Mesenchymal stem cell (in vitro differentiated cells and primary cell): ENCODE data around the gene AQP7.
A peak's percentile ranks its signal among the peaks of the same experiment; 100 is the strongest.

Experiments
- DNase-seq: peaks from one replicate; pipeline ENCODE4 v3.0.0-alpha.2; 2013
- H2AFZ ChIP-seq: one replicate; pipeline ENCODE4 v1.6.1; 2013; ENCODE audit warnings: low read depth, mild to moderate bottlenecking, control low read depth, inconsistent platforms, low read length, moderate library complexity
- H2AK5ac ChIP-seq: 2 replicates; pipeline ENCODE4 v1.6.1; 2013; ENCODE audit warnings: low read length, moderate library complexity, mild to moderate bottlenecking, inconsistent platforms; ENCODE audit not compliant: severe bottlenecking
- H2BK120ac ChIP-seq: one replicate; pipeline ENCODE4 v1.6.1; 2013; ENCODE audit warnings: low read depth, mild to moderate bottlenecking, inconsistent platforms, low read length, moderate library complexity
- H2BK12ac ChIP-seq, 2 experiments: one replicate each; pipeline ENCODE4 v1.6.1; 2013; ENCODE audit warnings: inconsistent platforms in 2 of 2, low read length in 2 of 2, mild to moderate bottlenecking in 2 of 2, moderate library complexity in 2 of 2, control low read depth in 1 of 2
- H2BK15ac ChIP-seq: one replicate; pipeline ENCODE4 v1.6.1; 2013; ENCODE audit warnings: mild to moderate bottlenecking, low read depth, inconsistent platforms; ENCODE audit not compliant: poor library complexity, severe bottlenecking
- H2BK5ac ChIP-seq: 2 replicates; pipeline ENCODE4 v1.6.1; 2013; ENCODE audit warnings: low read depth, mild to moderate bottlenecking, low read length, control low read depth, inconsistent platforms; ENCODE audit not compliant: poor library complexity, severe bottlenecking
- H3K14ac ChIP-seq, 2 experiments: one replicate each; pipeline ENCODE4 v1.6.1; 2013; ENCODE audit warnings: inconsistent platforms in 2 of 2, low read length in 2 of 2, control low read depth in 1 of 2, mild to moderate bottlenecking in 1 of 2, moderate library complexity in 1 of 2
- H3K18ac ChIP-seq, 2 experiments: one replicate each; pipeline ENCODE4 v1.6.1; 2013; ENCODE audit warnings: inconsistent platforms in 2 of 2, low read length in 2 of 2, control low read depth in 1 of 2, low read depth in 1 of 2, mild to moderate bottlenecking in 1 of 2
- H3K23ac ChIP-seq, 2 experiments: one replicate each; pipeline ENCODE4 v1.6.1; 2013; ENCODE audit warnings: inconsistent platforms in 2 of 2, low read length in 2 of 2, mild to moderate bottlenecking in 2 of 2, moderate library complexity in 2 of 2, control low read depth in 1 of 2
- H3K27ac ChIP-seq: 2 replicates; pipeline ENCODE4 v1.5.1; 2013; ENCODE audit warnings: mild to moderate bottlenecking, moderate library complexity, low read length, control low read depth, inconsistent platforms; ENCODE audit not compliant: poor library complexity, severe bottlenecking
- H3K27me3 ChIP-seq, 2 experiments: 2 replicates each; pipeline versions ENCODE4 v1.6.1 to v1.7.0; 2013; ENCODE audit warnings: low read length in 2 of 2, mild to moderate bottlenecking in 2 of 2, moderate library complexity in 2 of 2, control low read depth in 1 of 2, inconsistent platforms in 1 of 2; ENCODE audit not compliant: control insufficient read depth in 1 of 2, insufficient read depth in 1 of 2
- H3K36me3 ChIP-seq, 2 experiments: 2 replicates each; pipeline versions ENCODE4 v1.6.1 to v1.7.0; 2013; ENCODE audit warnings: low read length in 2 of 2, control low read depth in 1 of 2, inconsistent platforms in 1 of 2, low read depth in 1 of 2, mild to moderate bottlenecking in 1 of 2; ENCODE audit not compliant: insufficient read depth in 2 of 2, control insufficient read depth in 1 of 2
- H3K4ac ChIP-seq, 2 experiments: one replicate each; pipeline ENCODE4 v1.6.1; 2013; ENCODE audit warnings: inconsistent platforms in 2 of 2, low read length in 2 of 2, mild to moderate bottlenecking in 2 of 2, moderate library complexity in 2 of 2, control low read depth in 1 of 2, low read depth in 1 of 2
- H3K4me1 ChIP-seq: 2 replicates; pipeline ENCODE4 v1.6.1; 2013; ENCODE audit warnings: low read depth, low read length, control low read depth; ENCODE audit not compliant: control insufficient read depth, insufficient read depth
- H3K4me2 ChIP-seq: 2 replicates; pipeline ENCODE4 v1.6.1; 2013; ENCODE audit warnings: low read length, mild to moderate bottlenecking, inconsistent platforms; ENCODE audit not compliant: poor library complexity, severe bottlenecking
- H3K4me3 ChIP-seq, 2 experiments: 2 replicates each; pipeline versions ENCODE4 v1.5.1 to v1.7.0; 2013; ENCODE audit warnings: low read length in 2 of 2, mild to moderate bottlenecking in 2 of 2, control low read depth in 1 of 2, low read depth in 1 of 2; ENCODE audit not compliant: insufficient read depth in 1 of 2
- H3K79me1 ChIP-seq: replicated peaks from 2 replicates; pipeline ENCODE4 v1.6.1; 2013; ENCODE audit warnings: mild to moderate bottlenecking, control low read depth, low read length, inconsistent platforms; ENCODE audit not compliant: poor library complexity, severe bottlenecking
- H3K9ac ChIP-seq: 2 replicates; pipeline ENCODE4 v1.7.0; 2013; ENCODE audit warnings: mild to moderate bottlenecking, low read length, moderate library complexity
- H3K9me3 ChIP-seq: 2 replicates; pipeline ENCODE4 v1.7.0; 2013; ENCODE audit warnings: mild to moderate bottlenecking, low read length; ENCODE audit not compliant: control insufficient read depth
- H4K8ac ChIP-seq: one replicate; pipeline ENCODE4 v1.6.1; 2013; ENCODE audit warnings: inconsistent platforms, mild to moderate bottlenecking, low read length, moderate library complexity
- H4K91ac ChIP-seq: one replicate; pipeline ENCODE4 v1.6.1; 2013; ENCODE audit warnings: mild to moderate bottlenecking, low read length, inconsistent platforms
- WGBS: methylation state at CpG from one replicate; pipeline ENCODE4 v1.1.7; 2013; ENCODE audit warnings: mixed read lengths; 5-methylcytosine and 5-hydroxymethylcytosine counted together

The AQP7 gene

DNA sequence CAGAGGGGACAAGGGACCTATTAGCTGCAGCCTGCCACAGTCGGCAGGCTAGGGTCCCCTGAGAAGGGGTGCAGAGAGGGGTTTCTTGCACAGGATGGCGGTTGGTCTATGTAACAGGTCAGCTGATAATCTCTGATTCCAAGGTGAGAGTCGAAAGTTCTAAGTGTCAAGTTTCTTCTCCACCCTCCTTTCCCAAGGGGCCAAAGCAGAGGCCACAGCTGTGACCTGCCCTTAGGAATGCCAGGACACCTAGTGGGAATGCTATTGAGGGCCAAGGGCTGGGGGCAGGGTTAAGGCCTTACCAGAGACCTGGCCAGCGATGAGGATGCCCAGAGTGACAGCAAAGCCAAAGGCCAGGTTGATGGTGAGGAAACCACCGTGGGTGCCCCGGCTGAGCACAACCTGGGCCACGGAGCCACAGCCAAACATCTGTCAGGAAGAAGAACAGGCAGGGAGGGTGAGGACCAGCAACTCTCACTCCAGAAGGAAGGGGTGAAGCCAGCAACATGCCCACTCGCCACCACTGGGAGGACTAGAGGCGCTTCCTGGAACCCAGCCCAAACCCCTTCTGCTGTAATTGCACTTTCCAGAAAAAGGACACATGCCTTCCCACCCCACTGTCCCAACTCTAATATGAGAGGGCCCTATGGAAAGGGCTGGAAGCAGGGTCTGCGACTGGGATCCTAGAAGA is 41.2 kb upstream of the AQP7 start:
- Histone ChIP-seq H3K4me1 (peaks cover 26% of the 10 kb centered on the region), H3K9me3 (no peaks in the 10 kb centered on the region), H2BK12ac (no peak overlapping the region), H2AK5ac (no peak overlapping the region), H2BK120ac (no peak overlapping the region), H2AFZ (no peak overlapping the region), H3K4ac (no peak overlapping the region), H3K14ac (no peak overlapping the region), H3K23ac (no peak overlapping the region), H3K27ac (no peak overlapping the region), H4K8ac (no peak overlapping the region), H2BK15ac (no peak overlapping the region), H2BK5ac (no peak overlapping the region), H3K27me3 (peaks cover 20 to 38% of the 10 kb centered on the region in 2 experiments), H3K18ac (no peak overlapping the region), H3K36me3 (no peaks in the 10 kb centered on the region), H3K9ac (no peak overlapping the region), H3K79me1 (no peaks in the 10 kb centered on the region), H4K91ac (no peak overlapping the region), H3K4me3 (no peak overlapping the region), H3K4me2 (no peak overlapping the region)
- no peak for DNase-seq
- WGBS = 93% methylated on average over 8 of the region's 10 CpGs

DNA sequence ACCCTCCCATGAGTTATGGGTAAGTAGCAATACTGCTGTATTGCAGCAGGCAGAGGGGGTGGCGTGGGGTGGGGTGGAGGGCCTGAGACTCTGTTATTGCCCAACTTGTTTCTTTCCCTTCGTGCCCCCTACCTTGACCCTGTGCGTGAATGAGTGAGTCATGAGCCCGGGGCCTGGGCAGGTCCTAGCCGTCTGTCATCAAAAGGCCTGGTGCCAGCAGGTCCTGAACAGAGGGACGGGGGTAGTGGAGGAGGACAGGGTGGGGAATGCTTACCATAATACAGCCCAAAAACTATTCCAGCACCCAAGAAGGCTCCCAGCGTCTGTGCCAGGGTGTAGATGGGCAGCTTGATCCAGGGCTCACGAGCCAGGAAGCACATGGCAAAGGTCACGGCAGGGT is 40.7 kb upstream of the AQP7 start:
- no peak overlapping the region for H4K91ac ChIP-seq
- H3K14ac ChIP-seq = no peak overlapping the region
- H3K4me1 ChIP-seq = peaks cover 24% of the 10 kb centered on the region
- H2AK5ac ChIP-seq = no peak overlapping the region
- no peak overlapping the region for H2BK15ac ChIP-seq
- no peaks in the 10 kb centered on the region for H3K36me3 ChIP-seq
- H3K4me2 ChIP-seq = no peak overlapping the region
- H4K8ac ChIP-seq = no peak overlapping the region
- H2BK12ac ChIP-seq = no peak overlapping the region
- DNase-seq = peak; percentile 44
- H3K9ac ChIP-seq = no peak overlapping the region
- 92% methylated on average over 4 of the region's 9 CpGs for WGBS
- no peak overlapping the region for H3K4ac ChIP-seq
- H3K27ac ChIP-seq = no peak overlapping the region
- H3K9me3 ChIP-seq = no peaks in the 10 kb centered on the region
- no peak overlapping the region for H3K4me3 ChIP-seq
- peaks cover 20 to 33% of the 10 kb centered on the region in 2 experiments for H3K27me3 ChIP-seq
- H2BK120ac ChIP-seq = no peak overlapping the region
- H3K23ac ChIP-seq = no peak overlapping the region
- H2AFZ ChIP-seq = no peak overlapping the region
- no peak overlapping the region for H2BK5ac ChIP-seq
- no peak overlapping the region for H3K18ac ChIP-seq
- H3K79me1 ChIP-seq = no peaks in the 10 kb centered on the region

DNA sequence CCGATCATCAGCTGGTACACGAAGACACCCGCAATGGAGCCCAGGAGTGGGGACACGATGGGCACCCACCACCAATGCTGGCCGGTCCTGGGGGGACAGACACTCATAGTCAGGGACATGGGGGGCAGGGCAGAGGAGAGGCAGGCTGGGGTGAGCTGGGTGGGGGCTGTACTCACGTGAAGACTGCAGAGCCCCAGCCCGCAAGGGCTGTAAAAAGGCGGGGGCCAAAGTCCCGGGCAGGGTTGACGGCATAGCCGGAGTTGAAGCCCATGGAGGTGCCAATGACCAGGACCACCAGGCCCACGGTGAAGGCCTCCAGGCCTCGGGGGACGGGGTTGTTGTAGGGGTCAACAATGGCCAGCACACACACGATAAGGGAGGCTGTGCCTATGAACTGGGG is 39.8 kb upstream of the AQP7 start:
- H2BK15ac ChIP-seq = no peak overlapping the region
- no peak overlapping the region for H3K18ac ChIP-seq
- H2AFZ ChIP-seq = no peak overlapping the region
- H2BK12ac ChIP-seq = no peak overlapping the region
- no peak overlapping the region for H3K4me2 ChIP-seq
- H2AK5ac ChIP-seq = no peak overlapping the region
- no peak overlapping the region for H4K91ac ChIP-seq
- peaks cover 20 to 30% of the 10 kb centered on the region in 2 experiments for H3K27me3 ChIP-seq
- H3K9ac ChIP-seq = no peak overlapping the region
- no peak overlapping the region for H3K27ac ChIP-seq
- H3K4ac ChIP-seq = no peak overlapping the region
- no peak overlapping the region for H2BK5ac ChIP-seq
- H3K36me3 ChIP-seq = no peaks in the 10 kb centered on the region
- H3K79me1 ChIP-seq = no peaks in the 10 kb centered on the region
- WGBS = 94% methylated on average over 13 of the region's 15 CpGs
- no peaks in the 10 kb centered on the region for H3K9me3 ChIP-seq
- H3K4me1 ChIP-seq = peaks cover 15% of the 10 kb centered on the region
- no peak overlapping the region for H3K4me3 ChIP-seq
- DNase-seq = no peak
- H2BK120ac ChIP-seq = no peak overlapping the region
- H3K23ac ChIP-seq = no peak overlapping the region
- H3K14ac ChIP-seq = no peak overlapping the region
- H4K8ac ChIP-seq = no peak overlapping the region

- Histone ChIP-seq H2AK5ac (no peak overlapping the region), H3K27ac (no peak overlapping the region), H3K4me2 (no peak overlapping the region), H4K91ac (no peak overlapping the region), H3K4me3 (no peak overlapping the region), H2AFZ (no peak overlapping the region), H3K14ac (no peak overlapping the region), H3K27me3 (peaks cover 35 to 44% of the 10 kb centered on the region in 2 experiments), H3K36me3 (no peaks in the 10 kb centered on the region), H3K9me3 (no peaks in the 10 kb centered on the region), H3K4me1 (peaks cover 6% of the 10 kb centered on the region), H2BK120ac (no peak overlapping the region), H2BK15ac (no peak overlapping the region), H2BK5ac (no peak overlapping the region), H3K79me1 (no peaks in the 10 kb centered on the region), H2BK12ac (no peak overlapping the region), H3K23ac (no peak overlapping the region), H4K8ac (no peak overlapping the region), H3K9ac (no peak overlapping the region), H3K4ac (no peak overlapping the region), H3K18ac (no peak overlapping the region)
- no peak for DNase-seq
- WGBS = 100% methylated on average over 1 of the region's 1 CpG
These were observed 38.2 kb upstream of the AQP7 start for GRCh38 chr9:33440609-33441008.
